Activated naive CD8-positive, alpha-beta T cell treated with anti-CD3 and anti-CD28 coated beads, Interleukin-2, amount 50 U/mL, for 24 hours (primary cell): ENCODE data around the gene HS3ST5.
A peak's percentile ranks its signal among the peaks of the same experiment; 100 is the strongest.
"Not testable (repeated sequence)": the region's sequence is repeated elsewhere in the genome, so short reads cannot be mapped to it uniquely, and the experiment has no call there.

ENCODE experiments used
- ATAC-seq: fragments of 150-1000 bp; cut with Tn5 transposase; one replicate; pipeline ENCODE4 v1.10.0; 2021
- DNase-seq: peaks from one replicate; pipeline ENCODE4 v3.0.0; 2021
- H3K27ac Mint-ChIP-seq: one replicate; pipeline ENCODE4 v1.8.0; 2021; ENCODE audit warnings: mild to moderate bottlenecking, mixed read lengths
- H3K27me3 Mint-ChIP-seq: one replicate; pipeline ENCODE4 v1.8.0; 2021; ENCODE audit warnings: mixed read lengths
- H3K36me3 Mint-ChIP-seq: one replicate; pipeline ENCODE4 v1.8.0; 2021; ENCODE audit warnings: low read depth, mixed read lengths
- H3K4me1 Mint-ChIP-seq: one replicate; pipeline ENCODE4 v1.8.0; 2021; ENCODE audit warnings: mixed read lengths
- H3K4me3 Mint-ChIP-seq: one replicate; pipeline ENCODE4 v1.8.0; 2021; ENCODE audit warnings: mild to moderate bottlenecking, moderate library complexity, mixed read lengths
- H3K9me3 Mint-ChIP-seq: one replicate; pipeline ENCODE4 v1.8.0; 2021; ENCODE audit warnings: mixed read lengths

HS3ST5 gene

GRCh38 chr6:114042267-114043016, 300.4 kb downstream of the HS3ST5 start:
- Mint-ChIP-seq H3K27ac (no peak overlapping the region), H3K27me3 (no peaks in the 10 kb centered on the region), H3K4me3 (no peak overlapping the region), H3K36me3 (no peaks in the 10 kb centered on the region), H3K9me3 (no peaks in the 10 kb centered on the region), H3K4me1 (no peaks in the 10 kb centered on the region)
- ATAC-seq (no peak), DNase-seq (no peak)

GRCh38 chr6:114040871-114041270, 302.0 kb downstream of the HS3ST5 start:
- Mint-ChIP-seq H3K27ac (no peak overlapping the region), H3K4me3 (no peak overlapping the region), H3K27me3 (no peaks in the 10 kb centered on the region), H3K4me1 (no peaks in the 10 kb centered on the region), H3K36me3 (no peaks in the 10 kb centered on the region), H3K9me3 (no peaks in the 10 kb centered on the region)
- ATAC-seq: no peak
- DNase-seq: no peak

- Mint-ChIP-seq H3K4me1 (no peaks in the 10 kb centered on the region), H3K9me3 (peaks cover 4% of the 10 kb centered on the region), H3K27ac (no peak overlapping the region), H3K4me3 (no peak overlapping the region), H3K36me3 (no peaks in the 10 kb centered on the region), H3K27me3 (peaks cover 4% of the 10 kb centered on the region)
- ATAC-seq (no peak), DNase-seq (no peak)
Measured at GRCh38 chr6:114039841-114040240, 303.0 kb downstream of the HS3ST5 start.

- Mint-ChIP-seq H3K27ac (no peak overlapping the region), H3K4me3 (no peak overlapping the region), H3K36me3 (no peaks in the 10 kb centered on the region), H3K9me3 (peaks cover 4% of the 10 kb centered on the region), H3K27me3 (peaks cover 7% of the 10 kb centered on the region), H3K4me1 (no peaks in the 10 kb centered on the region)
- DNase-seq (no peak), ATAC-seq (no peak)
Measured at GRCh38 chr6:114033606-114034005, 309.2 kb downstream of the HS3ST5 start.

- no peak for ATAC-seq
- H3K27me3 Mint-ChIP-seq: peaks cover 7% of the 10 kb centered on the region
Measured at GRCh38 chr6:114032721-114033120, 310.1 kb downstream of the HS3ST5 start.

GRCh38 chr6:114030767-114031166, 312.1 kb downstream of the HS3ST5 start:
- Mint-ChIP-seq H3K27me3 (peaks cover 7% of the 10 kb centered on the region), H3K9me3 (peaks cover 4% of the 10 kb centered on the region), H3K36me3 (no peaks in the 10 kb centered on the region), H3K4me3 (no peak overlapping the region), H3K27ac (no peak overlapping the region), H3K4me1 (no peaks in the 10 kb centered on the region)
- ATAC-seq (no peak), DNase-seq (no peak)

More at GRCh38 chr6:114032721-114033120, 310.1 kb downstream of the HS3ST5 start:
- DNase-seq: no peak
- Mint-ChIP-seq H3K36me3 (no peaks in the 10 kb centered on the region), H3K4me1 (no peaks in the 10 kb centered on the region), H3K9me3 (peaks cover 4% of the 10 kb centered on the region), H3K4me3 (no peak overlapping the region), H3K27ac (no peak overlapping the region)

GRCh38 chr6:114024746-114025145, 318.1 kb downstream of the HS3ST5 start:
- Mint-ChIP-seq H3K36me3 (no peaks in the 10 kb centered on the region), H3K4me3 (no peak overlapping the region), H3K4me1 (no peaks in the 10 kb centered on the region), H3K9me3 (no peaks in the 10 kb centered on the region), H3K27ac (no peak overlapping the region), H3K27me3 (peaks cover 3% of the 10 kb centered on the region)
- no peak for DNase-seq
- ATAC-seq: no peak

- no peak overlapping the region for H3K4me3 Mint-ChIP-seq
- no peak for ATAC-seq
- no peak overlapping the region for H3K27ac Mint-ChIP-seq
- no peaks in the 10 kb centered on the region for H3K4me1 Mint-ChIP-seq
- H3K9me3 Mint-ChIP-seq: no peaks in the 10 kb centered on the region
- no peaks in the 10 kb centered on the region for H3K36me3 Mint-ChIP-seq
- no peak for DNase-seq
- peaks cover 5% of the 10 kb centered on the region for H3K27me3 Mint-ChIP-seq
Measured at GRCh38 chr6:114020196-114020595, 322.6 kb downstream of the HS3ST5 start.

GRCh38 chr6:114017146-114017545, 325.7 kb downstream of the HS3ST5 start:
- DNase-seq, H3K36me3 Mint-ChIP-seq, ATAC-seq, H3K4me3 Mint-ChIP-seq, H3K27me3 Mint-ChIP-seq, H3K4me1 Mint-ChIP-seq, H3K9me3 Mint-ChIP-seq, H3K27ac Mint-ChIP-seq: not testable (repeated sequence)

GRCh38 chr6:114014106-114014505, 328.7 kb downstream of the HS3ST5 start:
- not testable (repeated sequence) for H3K36me3 Mint-ChIP-seq, ATAC-seq, H3K27me3 Mint-ChIP-seq, H3K27ac Mint-ChIP-seq, H3K4me3 Mint-ChIP-seq, H3K9me3 Mint-ChIP-seq, H3K4me1 Mint-ChIP-seq, DNase-seq

- not testable (repeated sequence) for H3K4me3 Mint-ChIP-seq, DNase-seq, ATAC-seq, H3K36me3 Mint-ChIP-seq, H3K9me3 Mint-ChIP-seq, H3K27me3 Mint-ChIP-seq, H3K27ac Mint-ChIP-seq
- H3K4me1 Mint-ChIP-seq: peaks cover 10% of the 10 kb centered on the region
Measured at GRCh38 chr6:114011486-114011885, 331.3 kb downstream of the HS3ST5 start.

GRCh38 chr6:114010540-114010939, 332.3 kb downstream of the HS3ST5 start:
- Mint-ChIP-seq H3K9me3 (no peaks in the 10 kb centered on the region), H3K4me1 (peaks cover 10% of the 10 kb centered on the region), H3K27me3 (peaks cover 10% of the 10 kb centered on the region)

GRCh38 chr6:114009192-114009591, 333.6 kb downstream of the HS3ST5 start:
- no peaks in the 10 kb centered on the region for H3K9me3 Mint-ChIP-seq
- DNase-seq: no peak
- peaks cover 10% of the 10 kb centered on the region for H3K4me1 Mint-ChIP-seq
- H3K27me3 Mint-ChIP-seq: peaks cover 10% of the 10 kb centered on the region
- ATAC-seq: no peak
- H3K4me3 Mint-ChIP-seq: no peak overlapping the region
- H3K36me3 Mint-ChIP-seq: no peaks in the 10 kb centered on the region
- no peak overlapping the region for H3K27ac Mint-ChIP-seq

More at GRCh38 chr6:114010540-114010939, 332.3 kb downstream of the HS3ST5 start:
- H3K27ac Mint-ChIP-seq: no peak overlapping the region
- no peak overlapping the region for H3K4me3 Mint-ChIP-seq
- H3K36me3 Mint-ChIP-seq: no peaks in the 10 kb centered on the region
- ATAC-seq: no peak
- no peak for DNase-seq

GRCh38 chr6:114008331-114008730, 334.5 kb downstream of the HS3ST5 start:
- no peak for ATAC-seq
- Mint-ChIP-seq H3K9me3 (no peaks in the 10 kb centered on the region), H3K27me3 (peaks cover 10% of the 10 kb centered on the region)

GRCh38 chr6:114007516-114007915, 335.3 kb downstream of the HS3ST5 start:
- Mint-ChIP-seq H3K4me1 (peaks cover 10% of the 10 kb centered on the region), H3K4me3 (no peak overlapping the region), H3K27me3 (peaks cover 10% of the 10 kb centered on the region), H3K27ac (no peak overlapping the region), H3K9me3 (no peaks in the 10 kb centered on the region), H3K36me3 (no peaks in the 10 kb centered on the region)
- ATAC-seq (peak; percentile 89), DNase-seq (no peak)

More at GRCh38 chr6:114008331-114008730, 334.5 kb downstream of the HS3ST5 start:
- H3K4me1 Mint-ChIP-seq: peaks cover 10% of the 10 kb centered on the region
- H3K4me3 Mint-ChIP-seq: no peak overlapping the region
- DNase-seq: no peak
- H3K27ac Mint-ChIP-seq: no peak overlapping the region
- no peaks in the 10 kb centered on the region for H3K36me3 Mint-ChIP-seq
